Bronchial epithelial cell (primary cell): ENCODE data around the gene PPM1B. TPM values are rescaled to one million over a fixed set of nuclear protein-coding genes. Genes with fewer than 3 reads are reported as not detected.

Experiments
- DNase-seq: peaks from one replicate; pipeline ENCODE4 v3.0.0-alpha.2; 2010; ENCODE audit warnings: low read depth
- FAIRE-seq: peaks from 2 replicates; lab custom pipeline; 2011; peaks lifted over from hg19 to GRCh38; lab: Jason Lieb, UNC
- H3K27me3 ChIP-seq: 2 replicates; pipeline ENCODE4 v1.5.1; 2011; ENCODE audit warnings: low read length; ENCODE audit not compliant: control insufficient read depth, insufficient read depth
- H3K36me3 ChIP-seq: 2 replicates; pipeline ENCODE4 v1.5.1; 2011; ENCODE audit warnings: low read length; ENCODE audit not compliant: control insufficient read depth, insufficient read depth
- H3K4me3 ChIP-seq: 2 replicates; pipeline ENCODE4 v1.5.1; 2011; ENCODE audit warnings: mild to moderate bottlenecking, low read depth, low read length, control low read depth
- total RNA-seq: library from RNA; depleted of rRNA; stranded (reverse); fragments of >200 nt; gene quantifications from 2 replicates; pipeline ENCODE4 v1.2.1, GENCODE V29; 2014
- TF ChIP-seq, protein P1 (sequence below): IDR thresholded peaks from 2 replicates; pipeline ENCODE4 v1.5.1; 2011; ENCODE audit warnings: mild to moderate bottlenecking, moderate library complexity, low read length, control low read depth, inconsistent platforms; ENCODE audit not compliant: insufficient read depth, severe bottlenecking

Gene PPM1B
- total RNA-seq, 1 donor from 2014 or later = 35.3 TPM

DNA sequence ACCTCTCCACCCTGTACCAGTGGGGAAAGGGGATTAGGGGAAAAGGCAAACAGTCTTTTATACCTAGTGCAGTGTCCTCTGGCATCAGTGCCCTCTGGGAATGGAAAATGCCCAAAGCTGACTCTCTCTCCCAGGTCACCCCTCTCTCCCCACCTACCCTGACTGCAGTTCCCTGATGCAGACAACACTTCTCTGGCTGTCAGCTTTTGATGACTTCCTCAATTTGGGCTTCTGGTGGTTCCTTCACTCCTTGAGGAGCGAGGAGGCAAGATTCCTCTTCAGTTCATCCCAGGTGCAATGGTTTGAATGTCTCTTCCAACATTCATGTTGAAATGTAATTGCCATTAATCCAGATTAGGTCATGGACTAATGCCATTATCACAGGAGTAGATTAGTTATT lies 19.7 kb upstream of the PPM1B start:
- no peak for DNase-seq
- H3K36me3 ChIP-seq = no peaks in the 10 kb centered on the region
- TF ChIP-seq, protein P1, sequence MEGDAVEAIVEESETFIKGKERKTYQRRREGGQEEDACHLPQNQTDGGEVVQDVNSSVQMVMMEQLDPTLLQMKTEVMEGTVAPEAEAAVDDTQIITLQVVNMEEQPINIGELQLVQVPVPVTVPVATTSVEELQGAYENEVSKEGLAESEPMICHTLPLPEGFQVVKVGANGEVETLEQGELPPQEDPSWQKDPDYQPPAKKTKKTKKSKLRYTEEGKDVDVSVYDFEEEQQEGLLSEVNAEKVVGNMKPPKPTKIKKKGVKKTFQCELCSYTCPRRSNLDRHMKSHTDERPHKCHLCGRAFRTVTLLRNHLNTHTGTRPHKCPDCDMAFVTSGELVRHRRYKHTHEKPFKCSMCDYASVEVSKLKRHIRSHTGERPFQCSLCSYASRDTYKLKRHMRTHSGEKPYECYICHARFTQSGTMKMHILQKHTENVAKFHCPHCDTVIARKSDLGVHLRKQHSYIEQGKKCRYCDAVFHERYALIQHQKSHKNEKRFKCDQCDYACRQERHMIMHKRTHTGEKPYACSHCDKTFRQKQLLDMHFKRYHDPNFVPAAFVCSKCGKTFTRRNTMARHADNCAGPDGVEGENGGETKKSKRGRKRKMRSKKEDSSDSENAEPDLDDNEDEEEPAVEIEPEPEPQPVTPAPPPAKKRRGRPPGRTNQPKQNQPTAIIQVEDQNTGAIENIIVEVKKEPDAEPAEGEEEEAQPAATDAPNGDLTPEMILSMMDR = no peak
- no peaks in the 10 kb centered on the region for H3K27me3 ChIP-seq
- no peak for FAIRE-seq
- no peak overlapping the region for H3K4me3 ChIP-seq

DNA sequence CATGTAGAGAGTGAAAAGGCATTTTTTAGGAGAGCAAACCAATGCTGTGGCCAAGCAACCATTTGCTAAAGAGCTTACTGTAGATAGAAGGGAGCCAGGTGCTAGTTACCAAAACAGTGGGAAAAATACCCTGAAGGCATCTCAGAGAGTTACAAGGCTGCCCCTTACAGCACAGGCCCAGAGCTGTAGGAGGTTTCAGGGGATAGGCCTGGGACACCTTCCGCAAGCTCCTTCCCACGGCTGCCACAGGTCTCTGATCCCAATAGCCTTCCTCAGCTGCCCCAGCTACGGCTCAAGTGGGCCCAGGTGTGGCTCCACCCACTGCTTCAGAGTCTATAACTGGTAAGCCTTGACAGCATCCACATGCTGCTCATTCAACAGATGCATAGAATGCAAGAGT lies 18.2 kb upstream of the PPM1B start:
- H3K4me3 ChIP-seq = no peak overlapping the region

DNA sequence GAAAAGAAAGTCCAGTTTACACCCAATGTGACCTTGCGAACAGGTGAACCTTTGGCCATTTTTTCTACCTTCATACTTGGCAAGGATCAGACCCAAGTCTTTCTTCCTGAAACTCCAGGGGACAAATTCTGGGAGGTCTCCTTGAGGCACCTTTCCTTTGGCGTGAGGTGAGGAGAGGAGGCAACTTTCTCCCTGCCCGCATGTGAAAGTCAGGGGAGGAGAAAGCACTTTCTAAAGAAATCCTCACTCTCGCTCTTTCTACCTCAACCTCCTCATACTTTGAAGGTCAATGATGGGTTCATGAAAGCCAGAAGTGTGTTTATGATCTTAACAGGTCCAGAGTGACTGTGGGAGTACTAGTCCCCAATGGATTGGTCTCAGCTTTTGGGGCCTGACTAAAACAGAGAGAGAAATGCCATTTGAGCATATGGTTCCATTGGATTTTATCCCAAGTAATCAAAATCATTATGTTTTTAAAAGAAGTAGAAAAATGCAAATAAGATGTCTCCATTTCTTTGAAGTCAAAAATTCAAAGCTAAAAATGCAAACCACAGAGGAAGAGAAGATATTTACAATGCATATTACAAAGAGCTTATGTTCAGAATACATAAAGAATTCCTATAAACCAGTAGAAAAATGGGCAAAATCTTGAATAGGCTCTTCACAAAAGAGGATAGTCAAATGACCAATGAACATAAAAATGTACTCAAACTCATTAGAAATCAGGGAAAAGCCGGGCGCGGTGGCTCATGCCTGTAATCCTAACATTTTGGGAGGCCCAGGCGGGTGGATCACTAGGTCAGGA lies 15.6 kb upstream of the PPM1B start:
- Histone ChIP-seq H3K36me3 (no peaks in the 10 kb centered on the region), H3K4me3 (no peak overlapping the region), H3K27me3 (no peaks in the 10 kb centered on the region)
- TF ChIP-seq, protein P1 = no peak
- DNase-seq (no peak), FAIRE-seq (no peak)

More for the DNA sequence above, 18.2 kb upstream of the PPM1B start:
- TF ChIP-seq, protein P1 = no peak
- no peaks in the 10 kb centered on the region for H3K27me3 ChIP-seq
- H3K36me3 ChIP-seq = no peaks in the 10 kb centered on the region
- no peak for DNase-seq
- FAIRE-seq = no peak

DNA sequence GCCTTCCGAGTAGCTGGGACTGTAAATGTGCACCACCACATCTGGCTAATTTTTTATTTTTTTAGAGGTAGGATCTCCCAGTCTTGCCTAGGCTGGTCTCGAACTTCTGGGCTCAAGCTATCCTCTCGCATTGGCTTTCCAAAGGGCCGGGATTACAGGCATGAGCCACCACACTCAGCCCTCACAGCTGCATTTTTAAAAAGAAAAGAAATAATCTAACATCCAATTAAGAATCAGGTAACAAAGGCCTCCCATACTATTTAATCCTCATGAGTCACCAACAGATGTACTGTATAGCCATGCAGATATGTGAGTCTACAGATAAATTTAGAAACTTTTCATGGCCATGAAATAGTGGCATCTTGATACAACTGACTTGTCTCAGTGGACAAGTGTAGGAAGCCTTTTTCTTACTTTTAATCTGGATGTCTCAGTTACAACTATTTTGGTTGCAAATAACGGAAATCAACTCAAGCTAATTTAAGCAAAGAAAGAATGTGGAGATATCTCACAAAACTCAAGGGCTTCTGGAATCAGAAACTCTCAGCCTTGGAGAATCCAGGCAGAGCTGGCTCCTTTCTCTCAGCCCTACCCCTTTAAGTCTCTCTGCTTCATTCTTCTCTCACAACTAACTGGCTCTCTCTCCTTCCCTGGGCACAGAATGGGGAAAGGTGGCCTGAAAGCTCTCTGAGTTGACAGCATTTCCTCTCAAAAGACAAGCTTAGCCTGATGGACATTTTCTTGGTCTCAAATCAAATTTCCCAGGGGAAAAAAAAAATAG lies 12.8 kb upstream of the PPM1B start:
- H3K27me3 ChIP-seq = no peaks in the 10 kb centered on the region
- H3K4me3 ChIP-seq = no peak overlapping the region
- TF ChIP-seq, protein P1 = no peak
- peak; percentile 9 for DNase-seq
- H3K36me3 ChIP-seq = no peaks in the 10 kb centered on the region
- FAIRE-seq = no peak

DNA sequence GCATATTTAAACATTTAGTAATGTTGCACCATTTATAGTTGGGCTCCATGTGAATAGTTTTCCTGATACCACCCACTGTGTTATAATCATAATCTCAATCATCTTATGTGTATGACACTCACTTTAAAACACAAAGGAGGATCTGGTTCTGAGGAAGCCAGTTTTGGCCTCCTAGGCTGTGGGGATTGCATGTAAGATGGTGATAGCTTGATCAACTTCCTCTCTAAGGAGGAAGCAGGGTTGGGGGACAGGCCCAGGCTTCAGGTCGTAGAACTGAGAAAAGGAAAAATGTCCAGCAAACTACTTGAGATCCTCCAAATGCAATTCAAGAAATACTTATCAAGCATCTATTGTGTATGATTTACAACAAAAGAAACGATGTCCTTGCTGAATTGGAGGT lies 4.9 kb upstream of the PPM1B start:
- Histone ChIP-seq H3K27me3 (no peaks in the 10 kb centered on the region), H3K36me3 (no peaks in the 10 kb centered on the region), H3K4me3 (no peak overlapping the region)
- DNase-seq (no peak), FAIRE-seq (no peak)
- TF ChIP-seq, protein P1 = no peak
